GM12874 (cell line): Measurements from ENCODE around the gene SEC14L2.

Source experiments
- CTCF ChIP-seq: IDR thresholded peaks from 2 replicates; pipeline ENCODE4 v1.5.1; 2011; ENCODE audit warnings: low read depth, mild to moderate bottlenecking, control low read depth, low read length, moderate library complexity; ENCODE audit not compliant: insufficient read depth

The SEC14L2 gene

GRCh38 chr22:30474121-30474520 is 77.3 kb downstream of the SEC14L2 start:
- no peak for TF ChIP-seq CTCF
